PFSK-1 (cell line): Measurements from ENCODE around the gene PDLIM1.

Experiments used
- FOXP2 ChIP-seq: optimal IDR thresholded peaks from 2 replicates; pipeline ENCODE3; 2011; ENCODE audit warnings: borderline replicate concordance, control low read depth, inconsistent platforms; ENCODE audit not compliant: insufficient read depth; ENCODE audit errors: extremely low read length, extremely low read depth
- POLR2AphosphoS5 ChIP-seq: IDR thresholded peaks from 2 replicates; pipeline ENCODE4 v1.6.1; 2012; ENCODE audit warnings: low read depth, mild to moderate bottlenecking, control low read depth, low read length, moderate library complexity
- SIN3A ChIP-seq: IDR thresholded peaks from 2 replicates; pipeline ENCODE4 v1.6.1; 2012; ENCODE audit warnings: mild to moderate bottlenecking, low read length, moderate library complexity, borderline replicate concordance; ENCODE audit not compliant: insufficient read depth
- TAF1 ChIP-seq: IDR thresholded peaks from 2 replicates; pipeline ENCODE4 v1.6.1; 2012; ENCODE audit warnings: low read length, control low read depth, borderline replicate concordance; ENCODE audit not compliant: insufficient read depth
- TF ChIP-seq, protein P1 (sequence below), 2 experiments: IDR thresholded peaks; 2 replicates each; pipeline versions ENCODE4 v1.6.1 to v1.8.0; 2011 to 2012; ENCODE audit warnings: low read depth in 2 of 2, low read length in 2 of 2, control low read depth in 1 of 2, inconsistent platforms in 1 of 2, mild to moderate bottlenecking in 1 of 2, moderate library complexity in 1 of 2; ENCODE audit not compliant: insufficient read depth in 1 of 2

DNA sequence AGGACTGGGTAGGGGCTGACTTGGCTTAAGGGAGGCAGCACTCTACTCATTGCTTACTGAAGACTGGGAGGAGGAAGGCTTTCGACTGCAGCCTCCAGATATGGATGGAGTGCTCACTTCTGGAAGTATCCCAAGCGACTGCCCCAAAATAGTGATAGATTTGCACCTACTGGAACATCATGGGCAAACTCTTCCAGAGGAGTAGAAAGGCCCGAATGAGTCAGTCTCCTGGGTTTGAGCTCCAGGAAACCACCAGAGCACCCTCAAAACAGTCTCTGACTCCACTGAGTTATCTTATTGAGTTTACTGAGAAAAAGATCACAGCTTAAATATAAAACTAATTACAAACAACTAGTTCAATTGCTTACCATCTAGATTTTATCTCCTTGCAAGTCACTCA is 37.2 kb upstream of the PDLIM1 start:
- TF ChIP-seq SIN3A, result no peak
- TF ChIP-seq, protein P1, sequence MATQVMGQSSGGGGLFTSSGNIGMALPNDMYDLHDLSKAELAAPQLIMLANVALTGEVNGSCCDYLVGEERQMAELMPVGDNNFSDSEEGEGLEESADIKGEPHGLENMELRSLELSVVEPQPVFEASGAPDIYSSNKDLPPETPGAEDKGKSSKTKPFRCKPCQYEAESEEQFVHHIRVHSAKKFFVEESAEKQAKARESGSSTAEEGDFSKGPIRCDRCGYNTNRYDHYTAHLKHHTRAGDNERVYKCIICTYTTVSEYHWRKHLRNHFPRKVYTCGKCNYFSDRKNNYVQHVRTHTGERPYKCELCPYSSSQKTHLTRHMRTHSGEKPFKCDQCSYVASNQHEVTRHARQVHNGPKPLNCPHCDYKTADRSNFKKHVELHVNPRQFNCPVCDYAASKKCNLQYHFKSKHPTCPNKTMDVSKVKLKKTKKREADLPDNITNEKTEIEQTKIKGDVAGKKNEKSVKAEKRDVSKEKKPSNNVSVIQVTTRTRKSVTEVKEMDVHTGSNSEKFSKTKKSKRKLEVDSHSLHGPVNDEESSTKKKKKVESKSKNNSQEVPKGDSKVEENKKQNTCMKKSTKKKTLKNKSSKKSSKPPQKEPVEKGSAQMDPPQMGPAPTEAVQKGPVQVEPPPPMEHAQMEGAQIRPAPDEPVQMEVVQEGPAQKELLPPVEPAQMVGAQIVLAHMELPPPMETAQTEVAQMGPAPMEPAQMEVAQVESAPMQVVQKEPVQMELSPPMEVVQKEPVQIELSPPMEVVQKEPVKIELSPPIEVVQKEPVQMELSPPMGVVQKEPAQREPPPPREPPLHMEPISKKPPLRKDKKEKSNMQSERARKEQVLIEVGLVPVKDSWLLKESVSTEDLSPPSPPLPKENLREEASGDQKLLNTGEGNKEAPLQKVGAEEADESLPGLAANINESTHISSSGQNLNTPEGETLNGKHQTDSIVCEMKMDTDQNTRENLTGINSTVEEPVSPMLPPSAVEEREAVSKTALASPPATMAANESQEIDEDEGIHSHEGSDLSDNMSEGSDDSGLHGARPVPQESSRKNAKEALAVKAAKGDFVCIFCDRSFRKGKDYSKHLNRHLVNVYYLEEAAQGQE (IDR thresholded peaks at IDR 0.05; ENCODE audit: insufficient read depth in 1 of 2, low read depth in 2 of 2, low read length in 2 of 2), result no peak
- TF ChIP-seq POLR2AphosphoS5, result no peak
- no peak for TF ChIP-seq TAF1
- no peak for TF ChIP-seq FOXP2
